Prostate gland (tissue), 2 donors: ENCODE results near the gene PPP1R15B.

Experiments used
- CTCF ChIP-seq, 4 experiments: fragments of 200-600 bp in 2 of 4; fragments of 450-650 bp in 2 of 4; sonication (generic) in 2 of 4; IDR thresholded peaks; 1 replicate in 3 of 4; 2 replicates in 1 of 4; pipeline ENCODE4 v1.5.1; 2016 to 2019; ENCODE audit warnings: antibody characterized with exemption in 4 of 4, mild to moderate bottlenecking in 2 of 4, moderate library complexity in 2 of 4
- POLR2A ChIP-seq: fragments of 450-650 bp; IDR thresholded peaks from one replicate; pipeline ENCODE4 v1.6.1; 2016; ENCODE audit warnings: antibody characterized with exemption, mild to moderate bottlenecking
- POLR2AphosphoS5 ChIP-seq: sonication (generic); formaldehyde crosslinking; IDR thresholded peaks from one replicate; pipeline ENCODE4 v1.6.1; 2017; ENCODE audit warnings: antibody characterized with exemption

GRCh38 chr1:204382714-204383083 is 28.9 kb downstream of the PPP1R15B start:
- TF ChIP-seq CTCF (IDR thresholded peaks at IDR 0.05) (no peak), POLR2A (no peak), POLR2AphosphoS5 (no peak)
